ELF-1 (cell line): ENCODE measurements around the gene SLC22A23.
"Not testable (repeated sequence)": the region's sequence is repeated elsewhere in the genome, so short reads cannot be mapped to it uniquely, and the experiment has no call there.

Source experiments
- DNase-seq: peaks from one replicate; pipeline ENCODE4 v3.0.0-alpha.2; 2016; ENCODE audit warnings: low read depth, low spot score

SLC22A23 gene

DNA sequence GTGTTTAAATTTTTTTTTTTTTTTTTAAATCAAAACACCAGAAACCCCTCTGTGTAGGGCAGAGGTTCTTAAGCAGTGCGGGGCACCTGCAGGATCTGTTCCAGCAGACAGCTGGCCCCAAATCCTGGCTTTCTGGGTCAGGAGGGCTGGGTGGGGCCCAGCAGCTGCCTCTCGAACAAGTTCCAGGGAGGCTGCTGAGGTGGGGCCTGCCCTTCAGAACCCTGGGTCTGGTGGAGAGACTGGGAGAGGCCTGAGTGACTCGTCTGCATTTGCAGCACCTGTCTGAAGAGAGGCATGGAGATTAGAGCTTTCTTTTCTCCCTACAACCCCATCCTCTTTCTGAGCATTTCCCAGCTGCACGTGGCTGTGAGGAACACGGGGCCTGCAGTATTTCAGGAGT is 189.7 kb downstream of the SLC22A23 start:
- no peak for DNase-seq

DNA sequence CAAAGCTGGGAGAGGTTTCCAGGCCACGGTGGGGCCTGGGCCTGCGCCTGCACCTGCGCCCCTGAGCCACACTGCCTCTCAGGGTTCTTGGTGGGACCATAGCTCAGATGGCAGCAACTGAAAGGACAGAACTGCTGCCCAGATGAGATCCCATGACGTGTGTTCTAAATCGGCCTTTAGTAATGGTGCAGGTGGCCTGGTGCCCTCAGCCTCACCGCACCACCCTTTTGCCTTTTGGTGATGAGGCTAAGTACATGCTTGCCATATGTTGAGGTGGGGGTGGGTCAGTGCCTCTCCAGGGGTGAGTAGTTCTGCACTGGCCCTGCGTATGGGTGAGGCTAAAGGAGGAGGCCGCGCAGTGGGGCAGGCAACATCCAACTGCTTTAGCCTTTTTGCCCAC is 190.7 kb downstream of the SLC22A23 start:
- no peak for DNase-seq

GRCh38 chr6:3265671-3266070 is 191.2 kb downstream of the SLC22A23 start:
- DNase-seq, result no peak

GRCh38 chr6:3264356-3264755 is 192.5 kb downstream of the SLC22A23 start:
- no peak for DNase-seq

DNA sequence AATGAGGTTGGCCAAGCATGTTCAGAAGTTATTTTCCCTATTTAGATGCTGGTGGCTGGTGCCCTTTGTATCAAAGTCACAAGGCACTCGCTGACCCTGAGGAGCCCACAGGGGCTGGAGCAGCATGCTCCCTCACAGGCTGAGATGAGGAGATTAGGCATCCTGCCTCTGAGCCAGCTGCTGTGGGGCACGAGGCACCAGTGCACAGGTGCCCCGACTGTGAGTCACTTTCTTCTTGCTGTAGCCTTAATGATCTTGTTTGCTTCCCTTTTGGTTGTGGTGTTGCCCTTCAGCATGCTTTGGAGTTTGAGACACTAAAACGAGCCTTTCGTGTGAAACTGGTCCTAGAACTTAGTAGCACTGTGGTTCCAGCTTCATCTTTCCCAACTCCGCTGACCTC is 193.8 kb downstream of the SLC22A23 start:
- no peak for DNase-seq

- no peak for DNase-seq
Measured at GRCh38 chr6:3261921-3262320, 194.9 kb downstream of the SLC22A23 start.

GRCh38 chr6:3261518-3261820 is 195.4 kb downstream of the SLC22A23 start:
- no peak for DNase-seq

DNA sequence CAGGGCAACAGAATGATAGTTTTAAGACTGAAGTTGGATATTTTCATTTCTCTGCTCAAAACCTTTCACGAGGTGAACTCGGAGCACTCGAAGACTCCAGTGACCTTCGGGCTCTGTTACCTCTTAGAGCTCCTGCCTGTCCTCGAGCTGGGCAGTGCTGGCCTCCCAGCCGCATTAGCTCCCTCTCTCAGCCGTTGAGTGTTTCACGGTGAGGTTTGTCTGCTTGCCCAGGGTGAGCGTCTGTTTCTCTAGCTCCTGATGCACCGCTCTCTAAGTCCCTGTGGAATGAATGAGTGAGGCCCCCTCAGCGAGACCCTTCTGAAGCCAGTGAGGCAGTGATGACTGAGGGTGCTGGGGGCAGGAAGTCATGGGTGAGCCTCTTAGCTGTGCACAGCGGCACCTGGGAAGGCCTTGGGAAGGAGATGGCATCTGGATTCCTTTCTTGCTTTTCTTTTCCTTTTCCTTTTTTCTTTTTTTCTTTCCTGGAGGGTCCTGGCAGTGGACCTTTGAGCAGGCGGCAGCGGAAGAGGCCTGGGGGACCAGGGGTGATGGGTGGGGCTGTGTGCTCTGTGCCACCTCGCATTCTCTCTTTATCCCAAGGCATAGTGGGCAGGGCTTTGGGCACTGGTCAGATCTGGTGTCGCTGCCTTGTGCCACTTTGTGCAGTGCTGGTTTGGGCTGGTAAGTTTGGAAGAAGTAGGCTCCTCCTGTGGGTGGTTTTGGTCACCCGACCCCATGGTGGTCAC is 195.9 kb downstream of the SLC22A23 start:
- peak; percentile 38 for DNase-seq

DNA sequence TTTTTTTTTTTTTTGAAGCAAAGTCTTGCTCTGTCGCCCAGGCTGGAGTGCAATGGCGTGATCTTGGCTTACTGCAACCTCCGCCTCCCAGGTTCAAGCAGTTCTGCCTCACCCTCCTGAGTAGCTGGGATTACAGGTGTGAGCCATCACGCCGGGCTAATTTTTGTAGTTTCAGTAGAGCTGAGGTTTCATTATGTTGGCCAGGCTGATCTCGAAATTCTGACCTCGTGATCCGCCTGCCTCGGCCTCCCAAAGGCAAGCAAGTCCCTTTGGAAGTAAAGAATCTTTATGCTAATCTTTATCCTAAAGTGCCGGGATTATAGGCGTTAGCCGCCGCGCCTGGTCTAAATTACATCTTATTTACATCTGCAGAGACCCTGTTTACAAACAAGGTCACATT is 196.6 kb downstream of the SLC22A23 start:
- DNase-seq, result no peak

DNA sequence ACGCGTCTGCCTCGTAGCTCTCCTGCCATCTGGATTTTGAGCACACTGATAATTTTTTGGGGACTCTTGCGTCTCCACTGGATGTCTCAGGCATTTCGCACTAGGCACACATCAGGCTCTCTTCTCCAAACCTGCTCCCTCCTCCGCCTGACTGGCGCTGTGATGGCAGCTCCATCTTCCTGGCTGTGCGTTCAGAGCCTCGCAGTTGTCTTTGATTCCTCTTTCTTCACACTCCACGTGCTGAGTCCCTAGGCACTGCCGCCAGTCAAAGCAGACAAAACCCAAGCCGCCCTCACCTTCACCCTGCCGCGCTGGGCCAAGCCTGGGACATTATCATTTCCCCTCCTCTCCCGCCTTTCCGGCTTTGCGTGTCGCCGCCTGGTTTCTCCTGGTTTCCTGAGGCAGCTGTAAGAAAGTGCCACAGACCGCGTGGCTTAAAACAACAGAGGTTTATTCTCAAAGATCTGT is 197.3 kb downstream of the SLC22A23 start:
- DNase-seq, result peak; percentile 73

- DNase-seq, result peak; percentile 85
Measured at GRCh38 chr6:3258720-3259490, 197.9 kb downstream of the SLC22A23 start, which contains the start of gene PSMG4. TSS of gene PSMG4 (plus strand) at chr6:3258947. CDS start at chr6:3259023, 76 bp downstream.

DNA sequence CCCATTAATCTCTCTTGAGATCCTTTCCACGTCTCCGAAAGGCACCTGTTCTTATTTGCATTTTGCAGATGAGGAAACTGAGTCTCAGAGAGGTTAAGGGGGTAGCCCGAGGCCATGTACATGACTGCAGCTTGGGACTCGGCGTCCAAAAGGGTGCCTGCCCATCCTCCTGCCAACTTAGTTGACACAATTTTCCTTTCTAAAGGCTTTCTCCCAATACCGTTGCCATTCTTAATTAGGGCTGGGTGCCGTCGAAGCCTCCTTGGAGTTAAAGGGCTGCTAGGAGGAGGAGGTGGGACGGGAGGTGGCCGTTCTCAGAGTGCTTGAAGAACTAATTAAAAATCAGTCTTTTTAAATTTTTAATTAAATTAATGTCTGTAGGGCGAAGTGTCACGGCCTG is 198.6 kb downstream of the SLC22A23 start:
- no peak for DNase-seq

- no peak for DNase-seq
Measured at GRCh38 chr6:3253597-3253961, 203.3 kb downstream of the SLC22A23 start.

- no peak for DNase-seq
Measured at GRCh38 chr6:3252861-3253596, 203.8 kb downstream of the SLC22A23 start.

GRCh38 chr6:3252369-3252768 is 204.5 kb downstream of the SLC22A23 start:
- DNase-seq, result peak; percentile 77

GRCh38 chr6:3251462-3252314 is 205.2 kb downstream of the SLC22A23 start:
- peak; percentile 96 for DNase-seq

DNA sequence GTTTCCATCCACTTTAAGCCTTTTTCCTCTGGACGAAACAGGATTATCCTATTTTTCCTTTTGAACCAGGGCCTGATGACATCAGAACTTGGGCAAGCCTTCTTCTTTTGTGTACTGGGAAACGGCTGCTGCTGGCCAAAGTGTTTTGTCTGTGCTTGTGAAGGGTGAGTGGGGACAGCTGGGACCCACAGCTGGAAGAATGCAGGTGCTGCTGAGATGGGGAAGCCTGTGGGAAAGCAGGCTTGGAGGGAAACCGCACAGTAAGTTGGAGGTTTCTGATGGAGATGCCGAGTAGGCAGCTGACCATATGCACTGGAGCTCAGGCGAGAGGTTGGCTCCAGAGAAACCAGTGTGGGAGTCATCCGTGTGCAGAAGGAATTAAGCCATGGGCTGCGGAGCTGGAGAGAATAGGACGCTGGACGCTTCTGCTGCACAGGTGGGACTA is 206.6 kb downstream of the SLC22A23 start:
- no peak for DNase-seq

DNA sequence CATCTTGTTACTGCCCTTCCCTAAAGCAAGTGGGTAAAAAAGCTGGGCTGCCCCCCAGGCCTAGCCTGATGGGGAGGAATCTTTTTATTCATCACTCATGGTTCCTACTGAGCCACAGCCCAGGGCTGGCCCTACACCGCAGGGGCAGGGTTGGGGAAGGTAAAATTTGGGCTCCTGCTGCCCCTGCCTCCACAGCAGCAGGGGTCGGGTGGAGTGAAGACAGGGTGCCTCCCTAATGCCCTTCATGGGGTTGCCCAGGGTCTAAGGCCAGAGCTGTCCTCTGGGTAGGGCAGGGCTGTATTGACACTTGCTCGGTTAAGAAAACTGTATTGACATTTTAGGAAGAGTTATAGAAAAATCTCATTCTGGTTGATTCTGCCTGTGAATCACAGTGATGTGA is 207.0 kb downstream of the SLC22A23 start:
- no peak for DNase-seq

DNA sequence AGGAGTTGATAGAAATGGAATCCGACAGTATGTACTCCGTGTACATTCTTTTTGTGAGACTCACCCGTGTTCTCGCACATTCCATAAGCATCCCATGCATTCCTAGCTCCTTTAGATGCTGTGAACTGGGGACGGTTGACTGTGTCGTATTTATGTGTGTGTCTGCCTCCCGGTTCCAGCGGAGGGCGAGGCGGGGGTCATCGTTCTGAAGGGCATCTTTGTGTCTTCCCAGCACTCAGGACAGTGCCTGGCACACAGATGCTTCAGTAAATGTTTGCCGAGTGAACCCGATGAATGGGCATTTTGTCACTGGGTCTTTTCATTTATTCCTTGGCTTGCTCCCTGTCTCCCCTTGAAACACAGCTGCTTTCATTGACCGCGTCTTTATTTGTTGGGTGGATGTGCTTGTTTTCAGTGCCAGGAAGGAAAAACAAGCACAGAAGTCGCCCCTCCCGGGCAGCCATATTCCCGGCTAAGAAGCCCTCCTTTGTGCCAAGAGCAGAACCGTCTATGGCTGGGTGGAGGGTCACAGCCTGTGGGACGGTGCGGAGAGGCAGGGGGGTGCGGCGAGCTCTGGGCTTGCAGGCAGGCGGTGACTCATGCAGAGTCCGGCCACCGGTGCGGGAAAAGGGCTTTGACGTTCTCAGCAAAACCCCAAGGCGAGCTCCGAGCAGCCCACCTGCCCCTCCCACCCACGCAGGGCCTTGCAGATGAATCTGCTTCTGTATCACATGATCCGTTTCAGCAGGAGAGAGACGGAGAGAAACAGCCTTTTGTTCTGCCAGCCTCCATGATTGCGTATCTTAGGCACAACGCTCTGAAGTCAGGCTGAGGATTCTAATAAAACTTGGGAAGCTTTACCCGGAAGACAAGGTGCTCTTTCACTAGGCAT is 209.3 kb downstream of the SLC22A23 start:
- peak; percentile 81 for DNase-seq

- DNase-seq, result no peak
Measured at GRCh38 chr6:3245216-3245615, 211.6 kb downstream of the SLC22A23 start.

DNA sequence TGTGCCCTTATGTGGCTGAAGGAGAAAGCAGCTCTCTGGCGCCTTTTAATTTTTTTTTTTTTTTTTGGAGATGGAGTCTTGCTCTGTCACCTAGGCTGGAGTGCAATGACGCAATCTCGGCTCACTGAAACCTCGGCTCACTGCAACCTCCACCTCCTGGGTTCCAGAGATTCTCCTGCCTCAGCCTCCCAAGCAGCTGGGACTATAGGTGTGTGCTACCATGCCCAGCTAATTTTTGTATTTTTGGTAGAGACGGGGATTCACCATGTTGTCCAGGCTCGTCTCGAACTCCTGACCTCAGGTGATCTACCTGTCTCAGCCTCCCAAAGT is 212.1 kb downstream of the SLC22A23 start:
- DNase-seq, result not testable (repeated sequence)
